HG03575 (cell line): ENCODE data around the gene IGDCC3.

ENCODE experiments used
- ATAC-seq: cut with Tn5 transposase; IDR thresholded peaks from one replicate; pipeline ENCODE4 v1.9.1; 2021; ENCODE audit not compliant: unreplicated experiment, insufficient number of reproducible peaks, low FRiP score; ENCODE audit errors: extremely low read depth

Gene IGDCC3

DNA sequence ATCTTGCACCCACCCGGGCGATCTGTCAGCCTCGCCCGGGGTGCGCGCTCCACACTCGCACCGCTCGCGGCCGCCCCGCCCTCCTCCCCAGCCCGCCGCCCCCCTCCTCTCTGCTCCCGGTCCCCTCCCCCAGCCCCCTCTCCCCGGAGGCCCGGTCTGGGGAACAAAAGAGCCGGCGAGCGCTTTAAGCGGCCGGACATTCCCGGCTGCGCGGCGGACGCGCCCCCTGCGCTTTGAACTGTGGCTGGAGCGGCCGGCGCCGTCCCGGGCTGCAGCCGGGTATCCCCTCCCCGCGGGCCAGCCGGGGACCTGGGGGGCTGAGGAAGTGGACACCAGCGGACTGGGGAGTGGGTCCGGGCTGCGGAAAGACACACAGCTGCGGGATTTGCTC lies at the start of gene IGDCC3:
IGDCC3 (minus strand) TSS at position 27 of the 391 bp plus-strand sequence. CDS start 214 bp downstream, outside the sequence.
- no peak for ATAC-seq

DNA sequence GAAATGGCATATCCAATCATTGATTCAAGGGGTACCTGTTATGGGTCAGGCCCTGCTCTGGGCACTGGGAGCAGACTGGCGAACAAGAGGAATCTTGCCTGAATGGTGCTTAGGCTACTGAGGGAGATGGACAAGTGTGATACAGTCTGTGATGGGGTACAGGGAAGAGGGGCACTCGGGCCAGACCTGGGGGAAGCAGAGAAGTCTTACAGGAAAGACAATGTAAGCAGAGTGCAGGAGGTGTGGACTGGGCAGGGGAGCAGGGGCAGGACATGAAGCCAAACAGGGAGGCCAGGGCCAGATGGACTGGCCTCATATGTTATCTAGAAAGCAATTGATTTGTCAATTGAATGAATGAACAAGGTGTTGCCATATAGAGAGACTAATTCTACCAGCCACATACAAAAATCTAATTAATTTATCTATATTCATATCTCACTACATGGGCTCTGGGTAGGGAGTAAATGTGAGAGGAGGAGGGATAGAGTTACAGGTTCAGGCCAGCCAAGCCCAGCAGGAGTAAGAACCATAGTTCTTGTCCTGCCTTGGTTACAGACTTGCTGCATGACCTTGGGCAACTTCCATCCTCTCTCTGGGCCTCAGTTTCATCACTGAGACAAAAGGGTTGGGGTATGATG lies 48.5 kb upstream of the IGDCC3 start:
- ATAC-seq = no peak

GRCh38 chr15:65424683-65425082 lies 46.9 kb upstream of the IGDCC3 start:
- no peak for ATAC-seq

DNA sequence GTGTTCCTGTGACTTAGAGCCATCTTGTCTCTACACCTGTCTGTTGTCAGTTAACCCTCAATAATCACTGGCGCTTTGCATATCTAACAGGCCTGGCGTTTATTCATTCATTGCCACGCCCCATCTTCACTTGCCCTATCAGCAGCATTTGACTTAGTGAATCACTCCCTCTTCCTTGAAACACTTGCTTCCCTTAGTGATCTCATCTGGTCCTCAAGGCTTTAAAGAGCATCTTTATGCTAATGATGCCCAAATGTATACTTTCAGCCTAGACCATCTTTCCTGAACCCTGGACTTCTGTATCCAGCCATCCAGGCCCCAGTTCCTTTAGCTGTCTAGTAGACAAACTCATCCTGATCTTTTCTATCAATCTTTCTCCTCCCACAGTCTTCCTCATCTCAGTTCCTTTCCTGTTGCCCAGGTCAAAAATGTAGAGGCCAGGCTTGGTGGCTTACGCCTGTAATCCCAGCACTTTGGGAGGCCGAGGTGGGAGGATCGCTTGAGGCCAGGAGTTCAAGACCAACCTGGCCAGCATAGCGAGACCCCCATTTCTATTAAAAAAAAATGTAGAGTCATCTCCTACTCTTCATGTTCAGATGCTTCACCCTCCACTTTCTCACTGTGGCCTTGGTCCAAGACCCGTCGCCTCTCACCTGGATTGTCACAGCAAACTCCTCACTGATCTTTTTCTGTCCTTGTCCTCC lies 46.3 kb upstream of the IGDCC3 start:
- ATAC-seq = no peak

GRCh38 chr15:65423150-65423975 lies 45.6 kb upstream of the IGDCC3 start:
- no peak for ATAC-seq

GRCh38 chr15:65421360-65422215 lies 43.8 kb upstream of the IGDCC3 start:
- ATAC-seq = no peak

- no peak for ATAC-seq
These were observed 43.2 kb upstream of the IGDCC3 start for GRCh38 chr15:65420975-65421359.

- no peak for ATAC-seq
These were observed 40.8 kb upstream of the IGDCC3 start for GRCh38 chr15:65418596-65418995.

DNA sequence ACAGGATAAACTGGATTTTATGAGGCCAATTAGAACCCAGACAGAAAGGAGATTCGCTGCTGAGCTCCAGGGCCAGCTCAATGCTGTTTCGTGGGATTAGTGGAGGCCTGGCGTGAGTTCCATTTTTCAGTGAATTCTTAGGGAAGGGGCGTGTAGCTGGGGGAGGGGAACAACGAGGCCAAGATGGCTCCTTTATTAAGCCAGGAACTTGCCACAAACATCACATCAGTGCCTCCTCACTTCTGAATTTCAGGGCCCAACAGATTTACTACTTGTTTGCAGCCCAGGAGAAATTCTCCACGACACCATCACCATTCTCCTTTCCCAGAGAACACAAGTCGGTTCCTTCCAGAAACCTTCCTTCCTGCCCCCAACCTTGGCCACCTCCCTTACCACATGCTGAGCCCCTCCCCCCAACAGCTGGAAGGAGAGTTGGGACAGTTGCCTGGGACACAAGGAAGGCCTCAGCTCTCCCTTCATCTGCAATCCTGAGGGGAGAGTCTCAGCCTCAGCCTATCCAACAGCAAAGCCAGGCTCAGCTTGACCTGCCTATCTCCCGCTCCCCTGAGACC lies 39.1 kb upstream of the IGDCC3 start:
- no peak for ATAC-seq

GRCh38 chr15:65414841-65415621 lies 37.2 kb upstream of the IGDCC3 start:
- no peak for ATAC-seq

DNA sequence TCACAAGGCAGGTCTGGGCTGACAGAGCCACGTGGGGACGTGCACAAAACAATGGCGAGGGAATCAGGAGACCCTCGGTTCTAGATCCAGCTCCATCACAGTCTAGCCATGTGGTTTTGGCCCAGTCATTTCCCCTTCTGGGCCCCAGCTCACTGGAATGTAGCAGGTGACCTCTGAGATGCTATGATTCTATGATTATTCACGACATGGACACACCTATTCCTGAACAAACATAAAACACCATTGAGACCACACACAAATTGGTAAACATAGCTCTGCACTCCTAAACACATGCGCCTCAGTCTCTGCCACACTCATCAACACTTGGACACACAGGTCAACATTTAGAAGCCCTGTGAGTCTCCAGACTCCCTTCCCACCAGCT lies 36.0 kb upstream of the IGDCC3 start:
- no peak for ATAC-seq

GRCh38 chr15:65413051-65413759 lies 35.4 kb upstream of the IGDCC3 start:
- ATAC-seq = no peak

DNA sequence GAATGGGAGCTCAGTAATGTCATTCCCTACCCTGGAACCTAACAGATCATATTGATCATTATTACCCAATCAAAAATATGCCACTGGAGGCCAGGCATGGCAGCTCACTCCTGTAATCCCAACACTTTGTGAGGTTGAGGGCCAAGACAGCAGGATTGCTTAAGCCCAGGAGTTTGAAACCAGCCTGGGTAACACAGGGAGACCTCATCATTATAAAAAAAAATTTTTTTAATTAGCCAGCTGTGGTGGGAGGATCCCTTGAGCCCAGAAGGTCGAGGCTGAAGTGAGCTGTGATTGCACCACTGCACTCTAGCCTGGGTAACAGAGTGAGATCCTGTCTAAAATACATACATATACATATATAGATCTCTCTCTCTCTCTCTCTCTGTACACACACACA lies 34.8 kb upstream of the IGDCC3 start:
- no peak for ATAC-seq

GRCh38 chr15:65411465-65412071 lies 33.8 kb upstream of the IGDCC3 start:
- no peak for ATAC-seq

DNA sequence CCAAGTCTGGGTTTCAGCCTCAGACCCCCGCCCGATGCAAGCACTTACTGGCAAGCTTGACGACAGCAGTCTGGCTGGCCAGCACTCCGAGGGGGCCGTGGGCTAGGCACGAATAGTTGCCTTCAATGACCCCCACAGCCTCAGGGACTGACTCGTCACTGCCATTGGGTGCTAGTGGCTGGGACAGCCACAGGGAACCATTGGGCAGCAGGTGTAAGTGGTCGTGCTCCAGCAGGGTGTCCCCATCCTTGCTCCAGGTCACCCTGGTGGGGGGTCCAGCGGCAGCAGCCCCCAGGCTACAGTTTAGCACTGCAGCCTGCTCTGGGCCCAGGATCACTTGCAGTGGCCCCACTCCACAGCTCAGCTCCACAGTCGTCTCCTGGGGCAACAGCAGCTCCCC lies 33.2 kb upstream of the IGDCC3 start:
- ATAC-seq = no peak

DNA sequence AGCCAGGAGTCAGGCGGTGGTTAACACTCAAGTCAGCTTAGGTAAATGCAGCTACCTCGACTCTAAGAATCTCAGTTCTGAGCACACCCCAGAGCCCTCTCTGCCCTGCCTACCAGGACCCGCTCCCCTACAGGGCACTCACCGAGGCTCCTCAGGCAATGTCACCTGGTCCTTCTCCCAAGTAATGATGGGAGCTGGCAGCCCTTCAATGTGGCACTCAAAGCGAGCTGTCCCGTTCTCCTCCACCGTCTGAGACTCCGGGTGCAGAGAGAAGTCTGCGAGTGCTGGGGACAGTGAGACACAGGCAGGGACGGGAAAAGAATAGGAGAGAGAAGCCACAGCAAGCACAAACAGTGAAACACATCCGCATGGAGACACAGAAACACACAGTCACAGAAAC lies 32.2 kb upstream of the IGDCC3 start:
- ATAC-seq = no peak

DNA sequence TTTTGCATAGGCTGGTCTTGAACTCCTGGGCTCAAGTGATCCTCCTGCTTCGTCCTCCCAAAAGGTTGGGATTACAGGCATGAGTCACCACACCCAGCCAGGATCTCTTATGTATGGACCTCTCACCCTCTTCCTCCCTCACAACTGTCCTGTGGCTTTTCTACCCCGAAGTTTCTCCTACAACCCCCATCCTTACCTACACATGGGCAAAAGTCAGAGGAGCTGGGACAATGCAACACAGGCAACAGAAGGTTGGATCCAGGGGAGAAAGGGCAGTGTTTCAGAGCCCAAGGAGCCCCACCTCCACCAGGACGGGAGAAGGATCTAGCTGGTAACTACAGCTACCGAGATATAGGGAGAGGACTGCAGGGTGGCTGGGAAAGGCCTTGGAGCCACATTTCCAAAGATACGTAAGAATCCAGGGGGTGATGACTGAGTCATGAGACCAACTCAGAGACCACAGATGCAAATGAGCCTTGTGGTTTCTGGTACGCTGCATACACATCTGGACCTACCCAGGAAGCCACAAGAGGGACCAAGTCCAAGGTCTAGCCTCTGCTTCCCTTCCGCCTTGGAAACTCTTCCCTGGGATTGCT lies 31.3 kb upstream of the IGDCC3 start:
- no peak for ATAC-seq
